Hepatocyte (in vitro differentiated cells): Measurements from ENCODE around the gene ATP8B4.

Experiments used
- CTCF ChIP-seq: fragments of 200-600 bp; sonication (generic); IDR thresholded peaks from 2 replicates; pipeline ENCODE4 v1.5.1; 2016; ENCODE audit warnings: antibody characterized with exemption, mild to moderate bottlenecking; ENCODE audit not compliant: poor library complexity
- EZH2 ChIP-seq: fragments of 200-600 bp; sonication (generic); IDR thresholded peaks from 2 replicates; pipeline ENCODE4 v1.6.1; 2016; ENCODE audit warnings: antibody characterized with exemption, mild to moderate bottlenecking, borderline replicate concordance

- TF ChIP-seq CTCF: no peak
- TF ChIP-seq EZH2: no peak
Measured at GRCh38 chr15:49815950-49816349, 303.1 kb downstream of the ATP8B4 start.
